Stomach (tissue), 9 donors: ENCODE measurements around the gene STK11IP. TPM values are rescaled to one million over a fixed set of nuclear protein-coding genes. Genes with fewer than 3 reads are reported as not detected.
"Not testable (repeated sequence)": the region's sequence is repeated elsewhere in the genome, so short reads cannot be mapped to it uniquely, and the experiment has no call there.

Source experiments
- DNase-seq, 2 donors: peaks; one replicate each; pipeline versions ENCODE4 v3.0.0 to v3.0.0-alpha.2; 2013 to 2019
- H3K27ac ChIP-seq, 5 donors: fragments of 200-600 bp in 4 of 5; sonication (generic) in 4 of 5; one replicate each; pipeline ENCODE4 v1.5.1; 2013 to 2019; ENCODE audit warnings: mild to moderate bottlenecking in 1 of 5, moderate library complexity in 1 of 5
- H3K27me3 ChIP-seq, 3 donors: fragments of 200-600 bp; sonication (generic); one replicate each; pipeline ENCODE4 v1.5.1; 2017 to 2019; ENCODE audit warnings: mixed run types in 1 of 3
- H3K36me3 ChIP-seq, 4 donors: fragments of 200-600 bp; sonication (generic); 1 replicate in 3 of 4; 2 replicates in 1 of 4; pipeline ENCODE4 v1.5.1; 2016 to 2019
- H3K4me1 ChIP-seq, 4 donors: fragments of 200-600 bp; sonication (generic); one replicate each; pipeline ENCODE4 v1.5.1; 2016 to 2019
- H3K4me3 ChIP-seq, 4 donors: fragments of 200-600 bp; sonication (generic) in 3 of 4; one replicate each; pipeline ENCODE4 v1.5.1; 2016 to 2019; ENCODE audit warnings: mild to moderate bottlenecking in 1 of 4
- H3K9me3 ChIP-seq, 4 donors: fragments of 200-600 bp; sonication (generic); one replicate each; pipeline ENCODE4 v1.5.1; 2016 to 2019
- EP300 ChIP-seq: sonication (generic); formaldehyde crosslinking; IDR thresholded peaks from one replicate; pipeline ENCODE4 v1.6.1; 2017; ENCODE audit warnings: antibody characterized with exemption
- POLR2A ChIP-seq, 4 donors: fragments of 450-650 bp; IDR thresholded peaks; one replicate each; pipeline ENCODE4 v1.6.1; 2016; ENCODE audit warnings: antibody characterized with exemption in 4 of 4, control low read depth in 2 of 4, mild to moderate bottlenecking in 1 of 4, moderate library complexity in 1 of 4
- POLR2AphosphoS5 ChIP-seq, 3 donors: sonication (generic); formaldehyde crosslinking; IDR thresholded peaks; one replicate each; pipeline ENCODE4 v1.6.1; 2016; ENCODE audit warnings: antibody characterized with exemption in 3 of 3
- WGBS, 5 donors: extraction: QIAGEN DNeasy Blood & Tissue Kit in 3 of 5; methylation state at CpG; one replicate each; pipeline versions ENCODE4 v1.1.5 to v1.1.7; 2013 to 2018; 5-methylcytosine and 5-hydroxymethylcytosine counted together
- intact Hi-C: fragments of 100-400 bp; cut with DNase I; formaldehyde crosslinking; loops from one replicate; pipeline ENCODE4 v1.15.1; 2023; ENCODE audit warnings: low total_unique reads
- polyA plus RNA-seq, 3 donors: library from polyadenylated mRNA; stranded (reverse); fragments of 200-250 nt; gene quantifications; one replicate each; pipeline ENCODE4 v1.2.3, GENCODE V29; 2013
- total RNA-seq, 5 donors: library from RNA; depleted of rRNA; stranded (reverse); fragments of >200 nt; gene quantifications; one replicate each; pipeline versions ENCODE4 v1.1.0 to v1.2.3, GENCODE V29; 2014 to 2016
- TF ChIP-seq, protein P1 (sequence below), 7 experiments: fragments of 450-650 bp in 4 of 7; fragments of 200-600 bp in 3 of 7; sonication (generic) in 3 of 7; IDR thresholded peaks; one replicate each; pipeline ENCODE4 v1.5.1; 2016 to 2019; ENCODE audit warnings: antibody characterized with exemption in 7 of 7, control low read depth in 2 of 7, mild to moderate bottlenecking in 1 of 7
- donor health status: healthy with polysubstance abuse.
- donor health status: Bipolar disorder and iron deficiency.
- donor health status: healthy.

STK11IP gene
- total and polyA plus RNA-seq, 8 donors: 6.8 to 89.5 (median 14.6) TPM

DNA sequence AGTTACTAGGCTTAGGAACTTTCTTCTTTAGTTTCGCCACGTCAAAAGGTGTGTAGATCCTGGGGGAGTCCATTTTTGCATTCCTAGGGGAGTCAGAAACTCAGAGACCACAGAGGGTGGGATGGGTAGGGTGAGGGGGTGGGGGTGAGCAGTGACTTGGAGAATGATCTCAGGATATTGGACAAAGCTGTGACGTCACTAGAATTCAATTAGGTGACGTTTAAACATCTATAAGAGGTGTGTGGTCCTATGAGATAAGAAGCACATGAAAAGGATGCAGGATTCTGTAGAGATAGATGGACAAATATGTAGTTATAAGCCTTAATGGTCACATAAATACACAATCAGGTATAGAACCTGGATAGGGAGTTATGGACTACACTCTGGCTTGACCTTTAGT is 51.3 kb downstream of the STK11IP start:
- Histone ChIP-seq H3K27me3 (peaks cover 0 to 12% (median 6%) of the 10 kb centered on the region in 3 donors), H3K36me3 (no peaks in the 10 kb centered on the region), H3K4me1 (peaks cover 0 to 13% (median 6%) of the 10 kb centered on the region in 4 donors), H3K9me3 (no peaks in the 10 kb centered on the region), H3K27ac (no peak overlapping the region), H3K4me3 (no peak overlapping the region)
- no peak for DNase-seq
- intact Hi-C loops: no loop called here
- TF ChIP-seq POLR2A (IDR thresholded peaks at IDR 0.05) (no peak), POLR2AphosphoS5 (IDR thresholded peaks at IDR 0.05) (no peak), EP300 (no peak)
- TF ChIP-seq, protein P1, sequence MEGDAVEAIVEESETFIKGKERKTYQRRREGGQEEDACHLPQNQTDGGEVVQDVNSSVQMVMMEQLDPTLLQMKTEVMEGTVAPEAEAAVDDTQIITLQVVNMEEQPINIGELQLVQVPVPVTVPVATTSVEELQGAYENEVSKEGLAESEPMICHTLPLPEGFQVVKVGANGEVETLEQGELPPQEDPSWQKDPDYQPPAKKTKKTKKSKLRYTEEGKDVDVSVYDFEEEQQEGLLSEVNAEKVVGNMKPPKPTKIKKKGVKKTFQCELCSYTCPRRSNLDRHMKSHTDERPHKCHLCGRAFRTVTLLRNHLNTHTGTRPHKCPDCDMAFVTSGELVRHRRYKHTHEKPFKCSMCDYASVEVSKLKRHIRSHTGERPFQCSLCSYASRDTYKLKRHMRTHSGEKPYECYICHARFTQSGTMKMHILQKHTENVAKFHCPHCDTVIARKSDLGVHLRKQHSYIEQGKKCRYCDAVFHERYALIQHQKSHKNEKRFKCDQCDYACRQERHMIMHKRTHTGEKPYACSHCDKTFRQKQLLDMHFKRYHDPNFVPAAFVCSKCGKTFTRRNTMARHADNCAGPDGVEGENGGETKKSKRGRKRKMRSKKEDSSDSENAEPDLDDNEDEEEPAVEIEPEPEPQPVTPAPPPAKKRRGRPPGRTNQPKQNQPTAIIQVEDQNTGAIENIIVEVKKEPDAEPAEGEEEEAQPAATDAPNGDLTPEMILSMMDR (IDR thresholded peaks at IDR 0.05): no peak
- 62 to 73% (median 68%) methylated on average over 4 of the region's 4 CpGs for WGBS, 5 donors

DNA sequence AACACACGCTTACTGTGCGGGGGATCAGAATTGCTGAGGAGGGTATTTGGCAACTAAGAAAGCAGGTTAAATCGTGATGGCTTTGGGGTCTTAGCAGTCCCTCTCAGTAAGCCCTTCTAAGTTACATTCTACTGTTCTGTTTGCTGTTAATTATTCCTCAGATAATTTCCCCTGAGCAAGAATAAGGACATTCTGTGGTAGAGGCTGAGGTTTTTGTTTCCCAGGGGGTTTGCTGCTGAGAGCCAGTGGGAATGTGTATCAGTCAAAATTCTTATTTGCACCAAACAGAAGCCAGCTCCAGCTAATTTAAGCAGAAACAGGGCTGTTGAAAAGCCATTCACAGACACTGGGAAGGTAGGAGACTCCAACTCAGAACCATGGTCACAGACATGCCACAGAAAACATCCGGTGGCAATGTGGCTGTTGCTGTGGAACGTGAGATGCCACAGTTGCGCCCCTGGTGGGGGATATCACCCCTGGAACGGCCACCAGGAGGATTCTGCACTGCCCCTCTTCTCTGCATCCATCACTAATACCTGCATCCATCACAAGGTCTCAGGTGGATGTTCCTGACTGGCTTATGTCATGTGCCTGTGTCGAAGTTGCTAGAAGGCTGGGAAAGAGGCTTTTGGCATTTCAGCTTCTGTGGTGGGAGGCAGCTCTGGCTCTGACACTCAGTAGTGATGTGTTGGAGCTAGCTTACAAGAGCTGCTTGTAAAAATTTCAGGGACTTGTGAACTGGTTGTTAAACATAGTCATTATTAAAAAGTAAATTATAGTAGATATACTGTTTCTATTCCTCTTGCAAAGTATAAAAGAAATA is 53.0 kb downstream of the STK11IP start:
- H3K9me3 ChIP-seq: no peaks in the 10 kb centered on the region
- peaks cover 0 to 12% (median 6%) of the 10 kb centered on the region in 3 donors for H3K27me3 ChIP-seq
- peaks cover 0 to 6% (median 2%) of the 10 kb centered on the region in 4 donors for H3K4me1 ChIP-seq
- H3K27ac ChIP-seq: no peak overlapping the region
- TF ChIP-seq EP300: no peak
- TF ChIP-seq, protein P1 (IDR thresholded peaks at IDR 0.05): no peak
- no peaks in the 10 kb centered on the region for H3K36me3 ChIP-seq
- intact Hi-C loops: no loop called here
- WGBS, 5 donors: 57 to 75% (median 62%) methylated on average over 7 to 8 of the region's 8 CpGs
- no peak for DNase-seq
- no peak overlapping the region for H3K4me3 ChIP-seq

GRCh38 chr2:219651656-219652055 is 54.0 kb downstream of the STK11IP start:
- peaks cover 0 to 12% (median 6%) of the 10 kb centered on the region in 3 donors for H3K27me3 ChIP-seq
- H3K36me3 ChIP-seq, H3K4me1 ChIP-seq, DNase-seq, H3K4me3 ChIP-seq, H3K9me3 ChIP-seq, intact Hi-C loops, H3K27ac ChIP-seq: not testable (repeated sequence)
- 77 to 82% (median 80%) methylated on average over 6 of the region's 6 CpGs for WGBS, 5 donors

GRCh38 chr2:219656526-219656925 is 58.9 kb downstream of the STK11IP start:
- intact Hi-C loops: no loop called here
- Histone ChIP-seq H3K27me3 (peaks cover 0 to 6% (median 0%) of the 10 kb centered on the region in 3 donors), H3K4me1 (no peaks in the 10 kb centered on the region), H3K27ac (no peak overlapping the region), H3K9me3 (peaks cover 0 to 14% (median 11%) of the 10 kb centered on the region in 4 donors), H3K36me3 (no peaks in the 10 kb centered on the region), H3K4me3 (no peak overlapping the region)
- no peak for DNase-seq
- 71 to 87% (median 80%) methylated on average over 1 of the region's 1 CpG for WGBS, 5 donors
- TF ChIP-seq POLR2AphosphoS5 (IDR thresholded peaks at IDR 0.05) (no peak), POLR2A (IDR thresholded peaks at IDR 0.05) (no peak), EP300 (no peak)
- TF ChIP-seq, protein P1 (IDR thresholded peaks at IDR 0.05): no peak
